HepG2 (cell line): ENCODE results near the gene GRK4. TPM values are rescaled to one million over a fixed set of nuclear protein-coding genes. Genes with fewer than 3 reads are reported as not detected.

Experiments used
- ATAD3A ChIP-seq: sonication (generic); formaldehyde crosslinking; IDR thresholded peaks from 2 replicates; pipeline ENCODE4 v1.4.0; 2020; ENCODE audit warnings: missing genetic modification reagents
- ERF ChIP-seq: IDR thresholded peaks from 2 replicates; pipeline ENCODE4 v1.6.1; 2018; ENCODE audit warnings: missing biosample characterization, missing genetic modification reagents
- HOXA9 ChIP-seq: sonication (generic); formaldehyde crosslinking; IDR thresholded peaks from 2 replicates; pipeline ENCODE4 v1.8.1; 2022; ENCODE audit warnings: missing genetic modification reagents, mild to moderate bottlenecking, moderate library complexity, borderline replicate concordance
- KDM1A ChIP-seq: IDR thresholded peaks from 2 replicates; pipeline ENCODE4 v1.6.1; 2016; ENCODE audit warnings: missing compliant biosample characterization
- MXD4 ChIP-seq: IDR thresholded peaks from 2 replicates; pipeline ENCODE4 v1.6.1; 2016; ENCODE audit warnings: mild to moderate bottlenecking, missing biosample characterization, missing genetic modification reagents
- NFYB ChIP-seq: sonication (generic); formaldehyde crosslinking; IDR thresholded peaks from 2 replicates; pipeline ENCODE4 v1.4.0; 2020; ENCODE audit warnings: missing genetic modification reagents
- NR3C1 ChIP-seq: sonication (generic); formaldehyde crosslinking; IDR thresholded peaks from 2 replicates; pipeline ENCODE4 v1.4.0; 2020; ENCODE audit warnings: missing genetic modification reagents
- PLSCR1 ChIP-seq: sonication (generic); formaldehyde crosslinking; IDR thresholded peaks from 2 replicates; pipeline ENCODE4 v1.5.0; 2020; ENCODE audit warnings: missing genetic modification reagents, mild to moderate bottlenecking, borderline replicate concordance
- RBAK ChIP-seq: sonication (generic); formaldehyde crosslinking; IDR thresholded peaks from 2 replicates; pipeline ENCODE4 v1.5.1; 2020; ENCODE audit warnings: mild to moderate bottlenecking, missing genetic modification reagents
- SMAD9 ChIP-seq: sonication (generic); formaldehyde crosslinking; IDR thresholded peaks from 2 replicates; pipeline ENCODE4 v1.5.1; 2020; ENCODE audit warnings: mild to moderate bottlenecking, missing genetic modification reagents
- SOX13 ChIP-seq, 3 experiments: fragments of 450-650 bp in 1 of 3; sonication (generic) in 1 of 3; formaldehyde crosslinking in 1 of 3; IDR thresholded peaks in 2 of 3; conservative IDR thresholded peaks in 1 of 3; 2 replicates each; pipeline versions ENCODE4 v1.5.0 to v1.6.1; 2016 to 2020; ENCODE audit warnings: antibody characterized with exemption in 1 of 3, mild to moderate bottlenecking in 1 of 3, missing compliant biosample characterization in 1 of 3, missing genetic modification reagents in 1 of 3, moderate library complexity in 1 of 3
- TBP ChIP-seq: sonication (generic); formaldehyde crosslinking; IDR thresholded peaks from 2 replicates; pipeline ENCODE4 v1.5.0; 2020; ENCODE audit warnings: missing genetic modification reagents
- YY1 ChIP-seq: IDR thresholded peaks from 2 replicates; pipeline ENCODE4 v1.6.1; 2011; ENCODE audit warnings: low read length, low read depth, moderate library complexity, mild to moderate bottlenecking; ENCODE audit not compliant: insufficient read depth, insufficient replicate concordance
- ZBTB42 ChIP-seq: sonication (generic); formaldehyde crosslinking; IDR thresholded peaks from 2 replicates; pipeline ENCODE4 v1.5.0; 2020; ENCODE audit warnings: mild to moderate bottlenecking, missing genetic modification reagents
- ZNF556 ChIP-seq: sonication (generic); formaldehyde crosslinking; IDR thresholded peaks from 2 replicates; pipeline ENCODE4 v1.4.0; 2020; ENCODE audit warnings: mild to moderate bottlenecking, missing genetic modification reagents, borderline replicate concordance
- ZNF629 ChIP-seq: sonication (generic); formaldehyde crosslinking; conservative IDR thresholded peaks from 2 replicates; pipeline ENCODE4 v1.5.0; 2020; ENCODE audit warnings: missing genetic modification reagents
- ZNF652 ChIP-seq: IDR thresholded peaks from 2 replicates; pipeline ENCODE4 v1.6.1; 2016; ENCODE audit warnings: low read depth, borderline replicate concordance
- ZNF746 ChIP-seq: sonication (generic); formaldehyde crosslinking; IDR thresholded peaks from 2 replicates; pipeline ENCODE4 v1.8.0; 2022; ENCODE audit warnings: mild to moderate bottlenecking, missing genetic modification reagents
- polyA plus RNA-seq, 8 experiments: library from polyadenylated mRNA; depleted of rRNA in 3 of 8; stranded (reverse) in 7 of 8; unstranded in 1 of 8; fragments of >200 nt; fragmentation: Illumina TruSeq in 4 of 8; extraction: Trizol in 4 of 8; gene quantifications; 2 replicates each; pipeline versions ENCODE4 v1.2.1 to v1.2.3, GENCODE V29; 2011 to 2016; ENCODE audit warnings: low read depth in 4 of 8, missing spikeins in 1 of 8, mixed read lengths in 1 of 8; ENCODE audit not compliant: insufficient read depth in 1 of 8
- total RNA-seq, 5 experiments: library from RNA; depleted of rRNA; stranded (reverse); fragments of >200 nt; fragmentation: Illumina TruSeq; extraction: Trizol; gene quantifications; 2 replicates each; pipeline ENCODE4 v1.2.3, GENCODE V29; 2016; ENCODE audit warnings: low read depth in 1 of 5
- TF ChIP-seq, protein P1 (sequence below): sonication (generic); formaldehyde crosslinking; IDR thresholded peaks from 2 replicates; pipeline ENCODE4 v1.5.0; 2020; ENCODE audit warnings: mild to moderate bottlenecking, missing genetic modification reagents
- TF ChIP-seq, protein P2 (sequence below): sonication (generic); formaldehyde crosslinking; IDR thresholded peaks from 2 replicates; pipeline ENCODE4 v1.5.0; 2020; ENCODE audit warnings: mild to moderate bottlenecking, low read depth, missing genetic modification reagents, borderline replicate concordance
- TF ChIP-seq, protein P3 (sequence below): sonication (generic); formaldehyde crosslinking; IDR thresholded peaks from 2 replicates; pipeline ENCODE4 v1.5.0; 2020; ENCODE audit warnings: missing genetic modification reagents
- TF ChIP-seq, protein P4 (sequence below): IDR thresholded peaks from 2 replicates; pipeline ENCODE4 v1.6.1; 2012; ENCODE audit warnings: low read depth, low read length, improper control_type of control experiment
- TF ChIP-seq, protein P5 (sequence below): sonication (generic); formaldehyde crosslinking; IDR thresholded peaks from 2 replicates; pipeline ENCODE4 v1.8.0; 2022; ENCODE audit warnings: missing genetic modification reagents, mild to moderate bottlenecking, inconsistent platforms, borderline replicate concordance

The GRK4 gene
- total and polyA plus RNA-seq, 2 of the 13 experiments (the other 11 are each of a cell fraction or from before 2014, with no cell fraction given): 1.8 to 2.0 TPM

DNA sequence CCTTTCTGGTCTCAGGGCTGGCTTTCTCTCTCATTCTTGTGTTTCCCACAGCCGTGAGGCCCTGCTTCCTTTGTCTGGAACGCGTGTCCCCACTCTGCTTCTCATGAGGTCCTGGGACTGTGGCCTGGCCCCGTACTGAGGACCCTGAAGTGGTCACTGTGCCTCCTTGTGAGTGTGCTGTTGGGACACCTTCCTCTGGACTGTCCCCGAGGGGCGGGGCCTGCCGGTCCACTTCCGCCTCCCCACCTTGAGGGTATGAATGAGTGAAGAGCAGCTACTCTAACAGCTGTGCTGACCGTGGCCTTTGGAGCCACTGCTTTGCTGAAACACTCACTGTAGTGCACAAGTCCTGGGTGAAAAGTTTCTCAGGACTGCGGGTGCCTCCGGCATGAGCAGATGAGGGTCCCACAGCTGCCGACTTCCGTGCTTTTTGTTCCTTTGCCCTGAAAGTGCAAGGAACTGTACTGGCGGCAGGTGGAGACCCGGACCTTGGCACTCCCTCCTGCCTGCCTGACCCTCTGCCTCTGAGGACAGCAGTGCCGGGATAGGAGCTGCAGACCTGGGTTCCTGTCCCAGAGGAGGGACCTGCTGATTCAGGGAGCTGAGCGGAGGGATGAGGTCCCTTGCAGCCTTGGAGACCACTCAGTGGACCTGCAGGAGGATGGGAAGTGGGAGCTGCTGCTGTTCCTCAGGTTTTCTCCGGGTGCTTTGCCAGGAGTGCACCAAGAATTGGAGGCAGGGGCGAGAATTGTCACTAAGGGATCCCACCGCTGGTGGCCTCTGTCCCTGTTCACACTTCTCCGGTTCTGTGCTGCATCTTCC is 73.0 kb downstream of the GRK4 start (continued):
- TF ChIP-seq, protein P1, sequence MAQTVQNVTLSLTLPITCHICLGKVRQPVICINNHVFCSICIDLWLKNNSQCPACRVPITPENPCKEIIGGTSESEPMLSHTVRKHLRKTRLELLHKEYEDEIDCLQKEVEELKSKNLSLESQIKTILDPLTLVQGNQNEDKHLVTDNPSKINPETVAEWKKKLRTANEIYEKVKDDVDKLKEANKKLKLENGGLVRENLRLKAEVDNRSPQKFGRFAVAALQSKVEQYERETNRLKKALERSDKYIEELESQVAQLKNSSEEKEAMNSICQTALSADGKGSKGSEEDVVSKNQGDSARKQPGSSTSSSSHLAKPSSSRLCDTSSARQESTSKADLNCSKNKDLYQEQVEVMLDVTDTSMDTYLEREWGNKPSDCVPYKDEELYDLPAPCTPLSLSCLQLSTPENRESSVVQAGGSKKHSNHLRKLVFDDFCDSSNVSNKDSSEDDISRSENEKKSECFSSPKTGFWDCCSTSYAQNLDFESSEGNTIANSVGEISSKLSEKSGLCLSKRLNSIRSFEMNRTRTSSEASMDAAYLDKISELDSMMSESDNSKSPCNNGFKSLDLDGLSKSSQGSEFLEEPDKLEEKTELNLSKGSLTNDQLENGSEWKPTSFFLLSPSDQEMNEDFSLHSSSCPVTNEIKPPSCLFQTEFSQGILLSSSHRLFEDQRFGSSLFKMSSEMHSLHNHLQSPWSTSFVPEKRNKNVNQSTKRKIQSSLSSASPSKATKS (CRISPR knock-in tag): no peak
- TF ChIP-seq HOXA9 (CRISPR knock-in tag) (no peak), PLSCR1 (CRISPR knock-in tag) (no peak), ZNF629 (CRISPR knock-in tag) (no peak), SOX13 (IDR thresholded peaks at IDR 0.05) (no peak), SOX13 (CRISPR knock-in tag; conservative IDR thresholded peaks at IDR 0.05 in 1 of 2, IDR thresholded peaks at IDR 0.05 in 1 of 2) (no peak), RBAK (no peak), ZBTB42 (CRISPR knock-in tag) (0 out of 2 replicates have a peak, but pooled peaks have one; percentile 20), TBP (CRISPR knock-in tag) (no peak), ERF (CRISPR knock-in tag) (peak; percentile 37; the same call in 1 of the 2 replicates), KDM1A (CRISPR knock-in tag) (no peak), ZNF652 (no peak), ZNF556 (CRISPR knock-in tag) (no peak), YY1 (no peak), NR3C1 (no peak), ATAD3A (CRISPR knock-in tag) (no peak), MXD4 (no peak), SMAD9 (CRISPR knock-in tag) (no peak), ZNF746 (CRISPR knock-in tag) (no peak), NFYB (no peak)
- TF ChIP-seq, protein P2, sequence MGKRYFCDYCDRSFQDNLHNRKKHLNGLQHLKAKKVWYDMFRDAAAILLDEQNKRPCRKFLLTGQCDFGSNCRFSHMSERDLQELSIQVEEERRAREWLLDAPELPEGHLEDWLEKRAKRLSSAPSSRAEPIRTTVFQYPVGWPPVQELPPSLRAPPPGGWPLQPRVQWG (CRISPR knock-in tag): no peak
- TF ChIP-seq, protein P3, sequence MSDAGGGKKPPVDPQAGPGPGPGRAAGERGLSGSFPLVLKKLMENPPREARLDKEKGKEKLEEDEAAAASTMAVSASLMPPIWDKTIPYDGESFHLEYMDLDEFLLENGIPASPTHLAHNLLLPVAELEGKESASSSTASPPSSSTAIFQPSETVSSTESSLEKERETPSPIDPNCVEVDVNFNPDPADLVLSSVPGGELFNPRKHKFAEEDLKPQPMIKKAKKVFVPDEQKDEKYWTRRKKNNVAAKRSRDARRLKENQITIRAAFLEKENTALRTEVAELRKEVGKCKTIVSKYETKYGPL (CRISPR knock-in tag): no peak
- TF ChIP-seq, protein P4, sequence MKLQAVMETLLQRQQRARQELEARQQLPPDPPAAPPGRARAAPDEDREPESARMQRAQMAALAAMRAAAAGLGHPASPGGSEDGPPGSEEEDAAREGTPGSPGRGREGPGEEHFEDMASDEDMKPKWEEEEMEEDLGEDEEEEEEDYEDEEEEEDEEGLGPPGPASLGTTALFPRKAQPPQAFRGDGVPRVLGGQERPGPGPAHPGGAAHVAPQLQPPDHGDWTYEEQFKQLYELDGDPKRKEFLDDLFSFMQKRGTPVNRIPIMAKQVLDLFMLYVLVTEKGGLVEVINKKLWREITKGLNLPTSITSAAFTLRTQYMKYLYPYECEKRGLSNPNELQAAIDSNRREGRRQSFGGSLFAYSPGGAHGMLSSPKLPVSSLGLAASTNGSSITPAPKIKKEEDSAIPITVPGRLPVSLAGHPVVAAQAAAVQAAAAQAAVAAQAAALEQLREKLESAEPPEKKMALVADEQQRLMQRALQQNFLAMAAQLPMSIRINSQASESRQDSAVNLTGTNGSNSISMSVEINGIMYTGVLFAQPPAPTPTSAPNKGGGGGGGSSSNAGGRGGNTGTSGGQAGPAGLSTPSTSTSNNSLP: no peak
- TF ChIP-seq, protein P5, sequence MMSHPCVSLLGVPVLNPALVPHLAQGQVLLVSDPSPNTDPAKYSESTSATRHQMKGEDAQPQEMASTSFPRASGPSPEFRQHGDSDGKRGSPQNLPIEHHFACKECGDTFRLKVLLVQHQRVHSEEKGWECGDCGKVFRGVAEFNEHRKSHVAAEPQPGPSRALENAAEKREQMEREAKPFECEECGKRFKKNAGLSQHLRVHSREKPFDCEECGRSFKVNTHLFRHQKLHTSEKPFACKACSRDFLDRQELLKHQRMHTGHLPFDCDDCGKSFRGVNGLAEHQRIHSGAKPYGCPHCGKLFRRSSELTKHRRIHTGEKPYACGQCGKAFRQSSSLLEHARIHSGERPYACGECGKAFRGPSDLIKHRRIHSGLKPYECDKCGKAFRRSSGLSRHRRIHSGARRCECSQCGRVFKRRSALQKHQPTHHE (CRISPR knock-in tag): no peak
